Measurements from ENCODE around the gene SGTA. TPM values are rescaled to one million over a fixed set of nuclear protein-coding genes. Genes with fewer than 3 reads are reported as not detected.

The SGTA gene
- total RNA-seq, 2 experiments from 2014 or later, result 84.8 to 87.4 TPM

DNA sequence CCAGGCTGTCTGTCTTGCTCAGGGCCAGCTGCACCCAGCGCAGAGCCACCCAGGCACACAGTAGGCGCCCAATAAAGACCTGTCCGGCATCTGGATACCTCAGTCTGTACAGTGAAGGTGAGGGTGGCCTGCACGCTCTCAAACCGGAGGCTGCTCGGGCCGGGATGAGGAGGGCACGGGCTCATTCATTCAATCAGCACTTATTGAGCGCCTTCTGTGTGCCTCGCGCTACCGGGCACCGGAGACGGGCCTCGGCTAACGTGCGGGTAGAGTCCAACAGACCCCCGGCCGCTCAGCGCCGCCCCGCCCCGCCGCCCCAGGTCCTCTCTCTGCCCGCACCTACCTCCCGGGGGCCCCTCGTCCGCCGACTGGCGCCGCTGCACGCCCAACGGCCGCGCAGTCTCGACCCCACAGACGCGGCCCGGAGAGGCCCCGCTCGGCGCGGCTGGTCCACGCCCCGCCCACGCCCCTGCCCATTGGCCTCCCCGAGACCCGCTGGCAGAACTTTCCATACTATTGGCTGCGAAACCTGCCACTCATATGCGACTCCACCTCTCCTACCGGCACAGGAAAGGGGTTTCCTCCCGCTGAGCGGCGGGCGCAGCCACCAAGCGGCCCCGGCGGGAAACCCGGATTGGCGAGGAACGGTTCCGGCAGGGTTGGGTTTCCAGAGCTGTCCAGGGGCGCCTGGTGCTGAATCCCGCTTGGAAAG is 43.3 kb downstream of the SGTA start, which contains the start of gene SLC39A3:
Gene SLC39A3 (minus strand): TSS at position 416 of the 712 bp plus-strand sequence. CDS start 2,760 bp downstream, outside the sequence.
- Mint-ChIP-seq H3K27me3 (no peaks in the 10 kb centered on the region), H3K4me1 (peaks cover 8% of the 10 kb centered on the region), H3K9me3 (no peaks in the 10 kb centered on the region), H3K36me3 (peaks cover 33% of the 10 kb centered on the region), H3K4me3 (peak within 1 kb of the TSS; percentile 96), H3K27ac (peak within 1 kb of the TSS; percentile 88)
- DNase-seq, result peak; percentile 99

DNA sequence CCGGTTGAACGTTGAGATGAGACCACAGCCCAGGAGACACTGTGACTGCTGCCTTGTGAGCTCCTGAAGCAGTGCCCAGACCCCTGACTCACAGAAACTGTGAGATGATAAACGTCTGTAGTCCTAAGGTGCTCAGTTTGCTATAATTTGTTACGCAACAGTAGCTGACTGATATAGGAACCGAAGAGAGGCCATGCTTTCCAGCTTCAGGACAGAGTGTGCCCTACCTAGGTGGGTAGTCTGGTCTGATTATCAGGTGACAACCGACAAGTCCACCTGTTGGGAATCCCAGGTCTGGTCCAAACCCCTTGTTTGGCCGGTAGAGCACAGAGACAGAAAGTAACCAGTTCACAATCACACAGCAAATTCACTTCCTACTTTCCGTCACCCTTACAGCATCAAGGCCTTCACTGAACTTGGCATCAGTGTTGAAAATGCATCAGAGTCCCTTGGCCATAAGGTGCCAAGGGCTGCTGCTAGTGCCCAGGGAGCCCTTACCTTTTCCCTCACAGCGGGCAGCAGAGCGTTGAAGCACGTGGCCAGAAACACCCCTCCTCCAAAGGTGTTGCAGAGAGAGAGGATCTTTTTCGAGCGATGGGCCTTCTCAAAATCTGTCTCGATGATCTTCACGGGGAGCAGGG is 46.4 kb downstream of the SGTA start:
- Mint-ChIP-seq H3K27me3 (no peaks in the 10 kb centered on the region), H3K36me3 (peaks cover 39% of the 10 kb centered on the region), H3K4me3 (no peak overlapping the region), H3K27ac (no peak overlapping the region), H3K4me1 (peaks cover 8% of the 10 kb centered on the region), H3K9me3 (no peaks in the 10 kb centered on the region)
- DNase-seq, result no peak

DNA sequence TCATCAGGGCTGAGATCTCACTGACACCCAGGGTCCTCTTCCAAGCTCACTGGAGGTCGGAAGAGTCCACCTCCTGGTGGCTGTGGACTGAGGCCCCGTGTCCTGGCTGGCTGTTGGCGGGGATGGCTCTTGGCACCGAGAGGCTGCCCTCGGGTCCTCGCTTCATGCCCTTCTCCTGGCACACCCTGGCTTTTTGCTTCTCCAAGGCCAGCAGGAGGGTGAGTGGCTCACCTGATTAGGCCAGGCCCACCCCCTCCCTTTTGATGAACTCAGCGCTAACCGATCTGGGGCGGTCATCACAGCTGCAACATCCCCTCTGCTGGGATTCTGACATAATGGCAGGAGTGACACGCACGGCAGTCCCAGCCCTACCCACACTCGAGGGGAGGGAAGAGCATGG is 47.7 kb downstream of the SGTA start:
- no peak overlapping the region for H3K27ac Mint-ChIP-seq

DNA sequence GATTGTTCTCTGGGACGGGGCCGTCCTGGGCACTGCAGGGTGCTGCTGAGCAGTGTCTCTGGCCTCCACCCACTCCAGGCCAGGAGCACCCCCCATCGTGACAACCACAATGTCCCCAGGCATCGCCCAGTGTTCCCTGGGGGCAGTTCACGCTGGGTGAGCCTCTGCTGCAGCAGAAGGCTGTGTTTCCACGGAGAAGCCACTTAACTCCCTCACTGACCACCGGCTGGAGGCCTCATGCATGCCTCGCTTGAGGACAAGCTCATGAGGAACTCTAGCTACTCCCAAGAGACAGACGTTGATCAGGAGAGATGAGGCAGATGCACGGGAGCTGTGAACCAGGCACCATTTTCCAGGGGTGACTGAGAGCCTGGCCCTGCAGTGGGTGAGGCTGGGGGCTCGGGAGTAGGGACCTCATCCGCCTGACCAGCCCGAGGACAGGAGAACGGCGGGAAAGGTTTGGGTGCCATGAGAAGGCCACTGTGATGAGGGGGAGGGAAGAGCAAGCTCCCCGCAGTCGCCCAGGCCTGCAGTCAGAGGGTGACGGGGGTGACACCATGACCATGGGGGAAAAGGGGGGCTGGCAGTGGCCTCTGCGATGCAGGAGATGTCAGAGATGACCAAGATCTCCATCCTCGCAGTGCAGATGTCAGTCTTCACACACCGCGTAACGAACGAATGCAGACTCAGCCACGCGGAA is 48.3 kb downstream of the SGTA start:
- peaks cover 5% of the 10 kb centered on the region for H3K4me1 Mint-ChIP-seq
- no peaks in the 10 kb centered on the region for H3K9me3 Mint-ChIP-seq
- no peak overlapping the region for H3K27ac Mint-ChIP-seq
- H3K36me3 Mint-ChIP-seq, result peaks cover 39% of the 10 kb centered on the region
- H3K4me3 Mint-ChIP-seq, result no peak overlapping the region
- no peaks in the 10 kb centered on the region for H3K27me3 Mint-ChIP-seq
- no peak for DNase-seq

More for the DNA sequence above, 47.7 kb downstream of the SGTA start:
- no peaks in the 10 kb centered on the region for H3K27me3 Mint-ChIP-seq
- peaks cover 8% of the 10 kb centered on the region for H3K4me1 Mint-ChIP-seq
- H3K4me3 Mint-ChIP-seq, result no peak overlapping the region
- peaks cover 39% of the 10 kb centered on the region for H3K36me3 Mint-ChIP-seq
- DNase-seq, result no peak
- no peaks in the 10 kb centered on the region for H3K9me3 Mint-ChIP-seq

DNA sequence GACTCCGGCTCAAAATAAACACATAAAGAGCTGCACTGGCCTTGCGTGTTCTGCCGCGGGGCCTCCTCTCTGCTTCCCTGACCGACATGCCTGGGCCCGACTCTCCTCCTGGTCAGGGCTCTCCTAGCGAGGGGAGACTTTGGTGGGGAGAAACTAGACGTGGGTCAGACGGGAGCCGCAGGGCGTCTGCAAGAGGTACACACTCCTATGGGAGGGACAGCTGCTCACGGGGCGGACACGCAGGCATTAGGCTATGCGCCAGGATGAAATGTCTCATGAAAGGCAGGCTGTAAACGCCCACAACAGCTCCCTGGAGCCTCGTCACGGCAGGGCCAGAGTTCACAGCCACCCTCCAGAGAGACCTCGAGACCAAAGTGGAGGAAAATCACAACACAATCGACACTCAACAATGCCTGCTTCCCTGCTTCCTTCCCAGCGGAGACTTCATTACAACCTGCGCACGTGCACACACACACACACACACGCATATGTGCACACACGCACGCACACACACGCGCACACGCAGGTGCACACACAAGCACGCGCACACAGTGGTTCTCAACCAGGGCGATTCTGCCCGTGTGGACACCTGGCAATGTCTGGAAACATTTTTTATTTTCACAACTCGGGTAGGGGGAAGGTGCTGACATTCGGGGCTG is 49.0 kb downstream of the SGTA start:
- Mint-ChIP-seq H3K27me3 (no peaks in the 10 kb centered on the region), H3K9me3 (no peaks in the 10 kb centered on the region), H3K4me1 (peaks cover 5% of the 10 kb centered on the region), H3K27ac (no peak overlapping the region), H3K36me3 (peaks cover 35% of the 10 kb centered on the region), H3K4me3 (no peak overlapping the region)
- no peak for DNase-seq

DNA sequence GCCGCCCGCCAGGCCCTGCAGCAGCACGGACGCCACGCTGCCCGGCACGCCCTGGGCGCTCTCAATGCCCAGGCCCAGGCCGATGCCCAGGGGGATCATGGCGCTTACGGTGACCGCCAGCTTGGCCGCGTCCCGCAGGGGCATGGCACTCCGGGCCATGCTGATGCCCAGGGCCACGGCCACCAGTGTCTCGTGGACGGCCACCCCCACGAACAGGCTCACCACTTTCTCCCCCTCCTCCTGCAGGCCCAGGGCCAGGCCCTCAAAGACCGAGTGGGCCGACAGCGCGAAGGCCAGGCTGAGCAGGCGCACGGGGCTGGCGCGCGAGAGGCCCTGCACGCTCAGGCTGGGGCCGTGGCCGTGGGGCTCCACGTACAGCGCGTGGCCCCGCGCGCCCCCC is 50.2 kb downstream of the SGTA start:
- H3K27ac Mint-ChIP-seq, result no peak overlapping the region
- no peak overlapping the region for H3K4me3 Mint-ChIP-seq
- no peaks in the 10 kb centered on the region for H3K4me1 Mint-ChIP-seq
- H3K27me3 Mint-ChIP-seq, result no peaks in the 10 kb centered on the region
- peaks cover 28% of the 10 kb centered on the region for H3K36me3 Mint-ChIP-seq
- no peak for DNase-seq
- no peaks in the 10 kb centered on the region for H3K9me3 Mint-ChIP-seq

DNA sequence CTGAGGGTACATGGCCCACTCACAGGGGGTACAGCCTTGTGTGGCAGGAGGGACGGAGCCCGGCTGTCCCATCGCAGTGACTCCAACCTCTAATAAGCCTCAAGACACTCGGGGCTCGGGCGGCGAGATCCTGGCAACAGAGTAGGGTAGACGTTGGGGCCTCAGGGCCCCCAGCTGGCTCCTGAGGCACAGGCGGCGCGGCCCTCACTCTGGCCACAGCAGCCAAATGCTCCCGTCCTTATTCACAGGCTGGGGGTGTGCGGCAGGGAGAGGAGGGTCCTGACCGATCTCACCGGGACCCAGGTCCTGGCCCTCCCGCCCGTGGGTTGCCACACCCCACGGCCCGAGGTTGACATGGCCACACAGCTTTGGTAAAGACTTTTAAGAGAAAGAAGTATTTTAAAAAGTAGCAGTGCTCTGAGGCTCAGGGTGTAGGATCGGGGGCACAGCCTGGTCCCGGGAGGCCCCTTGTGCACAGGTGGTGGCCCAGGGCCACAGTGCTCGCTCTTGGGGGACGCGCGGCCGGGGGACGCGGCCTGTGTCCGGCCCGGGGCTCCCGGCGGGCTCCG is 50.8 kb downstream of the SGTA start:
- H3K27me3 Mint-ChIP-seq, result no peaks in the 10 kb centered on the region
- H3K4me1 Mint-ChIP-seq, result no peaks in the 10 kb centered on the region
- no peak overlapping the region for H3K4me3 Mint-ChIP-seq

DNA sequence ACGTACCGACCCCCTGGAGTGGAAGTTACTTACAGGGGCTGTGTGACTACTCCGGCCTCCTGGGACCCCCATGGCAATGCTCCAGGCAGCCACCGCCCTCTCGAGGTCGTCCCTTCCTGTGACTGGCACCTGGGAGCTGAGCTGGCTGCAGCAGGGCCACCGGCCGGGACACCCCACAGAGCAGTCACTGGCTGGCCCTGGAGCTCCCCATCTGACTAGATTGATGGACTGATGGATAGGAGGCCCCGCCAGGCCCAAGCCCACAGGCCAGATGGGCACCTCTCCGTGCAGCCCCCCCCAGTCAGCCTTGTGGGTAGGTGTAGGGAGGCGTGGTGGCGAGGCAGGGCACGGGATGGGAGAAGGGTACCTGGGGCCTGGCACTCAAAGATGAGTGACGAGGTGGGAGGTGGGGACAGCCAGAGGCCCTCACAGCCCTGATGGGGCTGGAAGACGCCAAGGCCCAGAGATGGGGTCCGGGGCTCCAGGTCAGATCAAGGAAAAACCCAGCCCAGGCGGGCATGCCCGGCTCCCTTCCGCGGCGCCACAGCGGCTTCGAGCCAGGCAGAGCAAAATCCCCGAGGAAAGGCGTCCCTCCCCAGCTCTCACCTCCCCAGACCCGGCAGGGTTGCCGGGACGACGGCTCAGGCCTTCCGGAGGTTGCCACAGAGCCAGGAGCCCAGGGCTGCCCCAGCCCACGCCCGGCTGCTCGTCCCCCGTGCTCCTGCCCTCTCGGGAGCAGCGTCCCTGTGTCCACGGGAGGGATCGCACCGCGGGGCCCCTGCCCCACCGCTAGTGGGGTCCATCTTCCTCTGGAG is 51.7 kb downstream of the SGTA start:
- Mint-ChIP-seq H3K4me3 (no peak overlapping the region), H3K9me3 (no peaks in the 10 kb centered on the region), H3K36me3 (peaks cover 17% of the 10 kb centered on the region), H3K27ac (no peak overlapping the region), H3K27me3 (peaks cover 3% of the 10 kb centered on the region), H3K4me1 (peaks cover 2% of the 10 kb centered on the region)
- no peak for DNase-seq

More for the DNA sequence above, 50.8 kb downstream of the SGTA start:
- H3K9me3 Mint-ChIP-seq, result no peaks in the 10 kb centered on the region
- H3K36me3 Mint-ChIP-seq, result peaks cover 26% of the 10 kb centered on the region
- DNase-seq, result no peak
- no peak overlapping the region for H3K27ac Mint-ChIP-seq

DNA sequence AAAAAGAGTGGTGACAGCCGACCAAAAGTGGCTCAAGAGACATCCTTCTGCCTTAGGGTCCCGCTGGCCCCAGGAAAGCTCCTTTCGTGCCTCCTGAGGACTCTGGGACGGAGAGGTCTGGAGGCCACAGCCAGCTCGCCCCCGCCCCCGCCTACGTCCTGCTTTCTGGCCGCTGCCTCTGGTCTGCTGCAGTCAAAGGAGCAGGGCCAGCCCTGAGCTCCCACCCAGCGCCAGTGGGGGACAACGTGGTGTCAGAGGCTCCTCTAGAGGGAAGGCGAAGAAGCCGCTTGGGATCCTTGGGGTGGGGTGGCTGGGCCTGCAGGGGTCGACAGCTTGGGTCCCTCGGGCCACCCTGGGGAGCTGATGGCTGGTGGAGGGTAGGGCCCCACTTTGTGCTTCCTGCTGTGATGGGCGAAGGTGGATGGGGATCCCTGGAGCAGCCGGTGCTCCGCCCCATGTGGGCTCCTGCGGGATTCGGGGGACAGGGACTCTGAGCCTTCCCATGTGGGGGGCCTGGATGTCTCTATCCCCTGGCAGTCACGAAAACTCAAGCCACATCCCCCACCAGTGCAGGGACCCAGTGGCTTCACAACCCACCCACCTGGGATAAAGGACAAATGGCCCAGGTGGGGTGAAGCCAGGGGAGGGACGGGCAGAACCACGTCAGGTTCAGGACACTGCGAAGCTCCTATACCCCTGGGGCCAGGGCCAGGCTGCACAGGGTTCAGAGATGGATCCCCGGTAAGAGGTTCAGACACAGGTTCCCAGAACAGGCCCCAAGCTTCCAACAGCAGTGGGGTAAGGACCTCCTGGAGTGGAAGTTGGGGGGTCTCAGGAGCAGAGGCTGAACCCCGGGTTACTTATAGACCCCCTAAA is 52.9 kb downstream of the SGTA start:
- no peak for DNase-seq
- Mint-ChIP-seq H3K36me3 (peaks cover 8% of the 10 kb centered on the region), H3K27me3 (peaks cover 11% of the 10 kb centered on the region), H3K4me1 (peaks cover 2% of the 10 kb centered on the region), H3K4me3 (no peak overlapping the region), H3K27ac (no peak overlapping the region), H3K9me3 (no peaks in the 10 kb centered on the region)

DNA sequence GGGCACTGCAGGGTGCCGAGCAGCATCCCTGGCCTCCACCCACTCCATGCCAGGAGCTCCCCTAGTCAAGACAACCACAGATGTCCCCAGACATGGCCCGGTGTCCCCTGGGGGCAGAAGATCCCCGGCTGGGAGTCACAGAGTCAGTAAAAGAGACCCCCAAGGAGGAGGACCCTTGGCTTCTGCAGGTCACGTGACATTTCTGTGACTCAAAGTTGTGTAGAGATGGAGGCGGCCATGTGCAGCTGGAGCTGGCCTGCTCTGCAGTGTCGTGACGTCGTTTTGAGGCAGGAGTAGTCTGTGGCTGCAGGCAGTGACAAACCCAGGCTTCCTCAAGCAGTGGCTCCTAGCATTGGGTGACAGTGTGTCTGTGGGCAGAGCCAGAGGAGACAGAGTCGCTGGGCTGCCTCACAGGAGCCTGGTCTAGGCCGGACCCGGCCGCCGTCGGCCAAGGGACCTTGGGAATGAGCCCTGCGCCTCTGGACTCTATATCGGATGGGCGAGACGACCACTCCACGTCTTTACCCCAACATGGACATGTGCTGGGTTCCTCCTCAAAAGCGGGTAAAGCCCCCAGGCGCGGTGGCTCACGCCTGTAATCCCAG is 54.2 kb downstream of the SGTA start:
- peaks cover 20% of the 10 kb centered on the region for H3K27me3 Mint-ChIP-seq
- peaks cover under 1% of the 10 kb centered on the region for H3K36me3 Mint-ChIP-seq
- no peak for DNase-seq
- H3K4me1 Mint-ChIP-seq, result peaks cover 2% of the 10 kb centered on the region
- no peaks in the 10 kb centered on the region for H3K9me3 Mint-ChIP-seq
- H3K27ac Mint-ChIP-seq, result no peak overlapping the region
- no peak overlapping the region for H3K4me3 Mint-ChIP-seq

DNA sequence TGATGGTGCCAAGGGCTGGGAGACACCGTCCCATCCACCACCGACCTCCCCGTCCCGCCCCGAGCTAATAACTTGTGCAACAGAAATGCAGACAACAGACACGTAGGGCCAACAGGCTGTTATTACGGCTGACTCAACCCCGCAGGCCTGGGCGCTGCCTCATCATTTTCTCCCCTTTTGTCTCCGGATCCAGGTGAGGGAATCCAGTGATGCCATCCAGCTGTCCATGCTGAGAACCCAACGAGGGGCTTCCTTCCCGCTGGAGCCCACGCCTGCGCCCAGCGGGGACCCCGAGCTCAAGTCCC is 55.5 kb downstream of the SGTA start:
- Mint-ChIP-seq H3K27ac (no peak overlapping the region), H3K9me3 (no peaks in the 10 kb centered on the region)

DNA sequence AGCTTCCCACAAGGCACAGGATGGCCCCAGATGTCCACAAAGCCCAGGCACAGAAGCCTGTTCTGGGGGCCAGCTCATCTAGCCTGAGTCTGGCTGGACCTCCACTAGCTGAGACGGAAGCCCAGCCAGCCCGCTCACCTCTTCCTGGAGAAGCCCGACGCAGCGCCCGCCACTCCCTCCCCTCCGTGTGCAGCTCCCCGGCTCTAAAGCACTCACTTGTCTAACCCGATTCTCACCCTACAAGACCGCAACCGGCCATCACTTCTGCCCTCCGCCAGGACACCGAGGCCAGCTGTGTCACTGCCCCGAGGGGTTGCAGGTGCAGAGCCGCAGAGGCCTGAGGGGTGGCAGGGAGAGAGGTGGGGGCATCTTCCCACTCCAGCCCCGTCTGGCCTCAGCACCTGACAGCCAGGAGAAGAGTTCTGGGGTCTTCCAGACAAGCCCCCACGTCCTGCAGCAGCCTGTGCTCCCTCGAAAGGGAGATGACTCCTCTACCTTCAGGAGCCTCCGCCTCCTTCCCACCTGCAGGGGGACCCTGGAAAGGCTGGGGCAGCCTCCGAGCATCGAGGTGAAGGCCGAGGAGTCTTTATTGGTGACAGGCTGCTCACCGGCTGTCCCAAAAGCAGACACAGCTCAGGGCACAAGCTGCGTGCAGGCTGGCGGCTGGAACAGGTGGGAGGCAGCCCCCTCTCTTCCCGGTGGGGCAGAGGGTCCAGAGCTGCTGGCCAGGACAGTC is 56.0 kb downstream of the SGTA start:
- no peaks in the 10 kb centered on the region for H3K9me3 Mint-ChIP-seq
- peaks cover 2% of the 10 kb centered on the region for H3K4me1 Mint-ChIP-seq
- DNase-seq, result no peak
- no peaks in the 10 kb centered on the region for H3K36me3 Mint-ChIP-seq
- H3K27ac Mint-ChIP-seq, result no peak overlapping the region
- H3K27me3 Mint-ChIP-seq, result peaks cover 29% of the 10 kb centered on the region
- H3K4me3 Mint-ChIP-seq, result no peak overlapping the region

More for the DNA sequence above, 55.5 kb downstream of the SGTA start:
- peaks cover 25% of the 10 kb centered on the region for H3K27me3 Mint-ChIP-seq
- DNase-seq, result no peak
- H3K36me3 Mint-ChIP-seq, result no peaks in the 10 kb centered on the region
- H3K4me3 Mint-ChIP-seq, result no peak overlapping the region
- peaks cover 2% of the 10 kb centered on the region for H3K4me1 Mint-ChIP-seq
